T-helper 2 cell (primary cell): ENCODE measurements around the gene OR2T3.
"Not testable (repeated sequence)": the region's sequence is repeated elsewhere in the genome, so short reads cannot be mapped to it uniquely, and the experiment has no call there.

ENCODE experiments used
- DNase-seq, 5 experiments: peaks; one replicate each; pipeline versions ENCODE4 v3.0.0 to v3.0.0-alpha.2; 2012 to 2022
- total RNA-seq, 2 donors: gene quantifications; one replicate each; lab custom pipeline; 2026; lab: John Stamatoyannopoulos, UW

The OR2T3 gene
- 0 reads per million in 2 donors for total RNA-seq

GRCh38 chr1:248473051-248473450, at the start of gene OR2T3:
Gene OR2T3 (plus strand): TSS chr1:248473351. CDS start chr1:248473351, 0 bp downstream.
- not testable (repeated sequence) for DNase-seq

GRCh38 chr1:248427526-248428191, 45.5 kb upstream of the OR2T3 start:
- not testable (repeated sequence) for DNase-seq

GRCh38 chr1:248428192-248428533, 45.0 kb upstream of the OR2T3 start:
- not testable (repeated sequence) for DNase-seq

GRCh38 chr1:248431683-248432082, 41.5 kb upstream of the OR2T3 start:
- not testable (repeated sequence) for DNase-seq

DNA sequence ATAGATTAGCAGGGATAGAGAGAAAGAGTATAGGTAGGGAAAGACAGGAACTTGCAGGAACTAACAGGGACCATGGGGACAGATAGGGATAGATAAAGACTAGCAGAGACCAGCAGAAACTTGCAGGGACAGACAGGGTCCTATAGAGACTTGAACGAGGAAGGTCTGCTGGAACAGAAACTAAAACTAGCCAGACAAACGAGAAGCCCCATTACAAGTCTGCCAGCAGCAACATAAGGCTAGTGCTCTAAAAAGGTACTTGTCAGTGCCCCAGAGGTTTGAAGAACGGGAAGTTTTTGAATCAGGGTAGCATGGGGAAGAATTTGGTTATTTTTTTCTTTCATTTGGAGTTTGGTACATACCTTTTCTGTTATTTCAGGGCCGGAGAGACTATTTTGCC, 41.0 kb upstream of the OR2T3 start:
- not testable (repeated sequence) for DNase-seq

DNA sequence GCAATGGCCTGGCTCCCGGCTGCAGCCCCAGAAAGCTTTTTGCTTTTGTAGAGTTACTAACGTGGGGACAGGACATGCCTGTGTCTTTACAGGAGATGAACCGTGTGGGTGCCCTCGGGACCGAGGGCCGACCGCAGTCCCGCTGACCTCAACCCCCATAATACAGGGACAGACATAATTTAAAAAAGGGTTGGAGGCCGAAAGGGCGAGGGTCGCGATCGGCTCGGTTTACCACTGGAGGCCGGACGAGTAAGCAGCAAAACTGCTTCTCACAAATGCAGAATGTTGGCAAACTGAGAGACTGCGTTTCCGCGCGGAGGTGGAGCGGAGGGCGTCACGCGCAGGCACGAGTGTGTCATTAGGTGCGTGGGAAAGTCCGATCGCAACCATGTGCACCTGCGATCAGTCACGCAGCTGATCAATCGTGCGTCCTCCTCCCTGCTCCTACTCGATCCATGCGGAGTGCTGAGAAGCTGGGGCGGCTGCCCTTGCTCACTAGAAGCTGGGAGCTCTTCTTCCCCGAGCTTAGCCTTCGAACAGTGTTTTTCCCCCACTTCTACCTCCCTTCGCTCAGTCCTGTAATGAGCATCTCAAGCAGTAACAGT, 39.2 kb upstream of the OR2T3 start:
- DNase-seq = not testable (repeated sequence)

DNA sequence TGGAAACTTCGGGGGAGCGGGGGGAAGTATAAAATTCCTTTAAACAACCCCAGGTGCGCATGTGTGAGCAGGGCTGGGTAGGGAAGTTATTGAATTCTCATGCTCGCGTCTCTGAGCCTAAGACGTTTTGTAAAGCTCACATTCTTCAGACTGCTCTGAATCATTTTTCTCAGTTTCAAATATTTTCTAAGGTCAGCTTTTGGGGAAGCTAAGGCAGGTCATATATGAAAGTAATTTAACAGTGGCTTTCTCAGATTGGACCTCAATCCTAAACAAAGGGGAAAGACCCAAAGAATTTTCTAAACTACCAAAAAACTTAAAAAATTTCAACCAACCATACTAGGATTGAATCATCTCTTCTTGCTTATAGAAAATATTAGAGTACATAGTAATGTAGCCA, 38.2 kb upstream of the OR2T3 start:
- not testable (repeated sequence) for DNase-seq

- DNase-seq = not testable (repeated sequence)
Measured at GRCh38 chr1:248436303-248436702, 36.8 kb upstream of the OR2T3 start.

DNA sequence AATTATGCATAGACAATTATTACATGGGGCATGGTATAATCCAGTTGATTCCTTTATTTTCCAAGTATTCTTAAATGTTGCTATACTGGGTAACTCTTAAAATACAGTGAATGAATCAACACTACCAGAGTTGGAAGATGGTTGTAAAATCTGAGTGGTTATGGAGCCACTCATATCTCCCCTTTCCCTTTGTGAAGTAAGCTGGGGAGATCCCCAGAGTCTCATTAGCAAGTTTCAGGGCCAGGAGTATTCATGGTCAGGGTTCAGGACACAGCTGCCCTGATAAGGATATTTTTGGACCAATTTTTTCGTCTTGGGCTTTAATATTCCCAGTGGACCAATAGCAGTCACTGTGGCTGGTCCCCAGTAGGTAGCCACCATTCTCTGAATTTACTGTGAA, 34.5 kb upstream of the OR2T3 start:
- DNase-seq = not testable (repeated sequence)

DNA sequence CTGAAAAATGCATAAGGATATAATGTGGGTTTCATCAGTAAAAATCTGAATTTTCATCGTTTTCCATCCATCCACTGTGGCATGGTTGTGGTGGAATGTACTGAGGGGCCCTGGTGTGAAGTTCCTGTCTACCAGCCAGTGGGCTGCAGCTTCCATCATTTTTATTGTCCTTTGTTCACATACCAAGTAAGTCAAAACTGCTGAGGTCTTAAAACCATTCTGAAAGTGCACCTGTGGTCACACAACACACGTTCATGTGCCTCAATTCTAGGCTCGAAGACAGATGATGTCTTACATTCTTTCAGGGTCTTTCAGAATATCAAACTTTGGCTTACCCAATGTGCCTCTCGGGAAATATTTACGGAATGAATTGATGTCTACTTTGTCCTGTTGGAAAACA, 33.9 kb upstream of the OR2T3 start:
- not testable (repeated sequence) for DNase-seq

- DNase-seq = not testable (repeated sequence)
Measured at GRCh38 chr1:248442500-248443277, 30.5 kb upstream of the OR2T3 start.

DNA sequence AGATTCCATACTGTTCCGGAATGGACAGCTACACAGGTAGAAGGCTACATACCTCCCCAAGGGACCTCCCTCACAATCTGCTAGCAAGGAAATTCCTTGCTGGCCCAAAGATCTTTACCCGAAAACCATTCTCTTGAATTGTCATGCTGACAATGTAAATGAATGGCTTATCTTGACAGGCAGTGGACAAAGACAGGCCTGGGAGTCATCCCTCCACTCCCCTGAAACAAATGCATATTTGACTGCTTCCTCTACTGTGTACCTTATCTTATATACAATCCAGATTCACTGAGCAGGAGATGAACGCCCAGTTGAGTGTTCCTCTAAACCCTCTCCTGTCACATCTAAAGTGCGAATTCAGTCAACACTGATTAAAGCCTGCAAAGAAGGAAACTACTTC, 28.5 kb upstream of the OR2T3 start:
- DNase-seq = not testable (repeated sequence)

DNA sequence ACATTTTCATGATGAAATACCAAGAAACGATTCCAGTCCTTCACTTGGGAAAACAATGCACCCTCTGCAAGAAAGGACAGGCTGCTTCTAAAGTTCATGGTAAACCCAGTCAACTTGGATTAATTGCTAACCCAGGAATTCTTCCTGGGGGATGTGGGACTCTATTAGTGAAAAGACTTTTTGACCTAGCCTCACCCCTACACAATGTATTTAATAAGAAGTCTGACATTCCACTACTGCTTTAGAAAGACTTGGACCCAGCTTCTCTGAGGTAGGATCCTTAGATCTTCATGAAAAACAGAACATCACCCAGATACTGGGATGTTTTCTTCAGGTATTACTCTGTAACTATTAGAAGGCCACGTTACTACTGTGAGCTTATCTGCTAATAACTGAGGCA, 27.8 kb upstream of the OR2T3 start, which contains the start of gene OR2T2:
Gene OR2T2 (plus strand): TSS at position 239 of the 400 bp plus-strand sequence. CDS start 7,161 bp downstream, outside the sequence.
- not testable (repeated sequence) for DNase-seq

DNA sequence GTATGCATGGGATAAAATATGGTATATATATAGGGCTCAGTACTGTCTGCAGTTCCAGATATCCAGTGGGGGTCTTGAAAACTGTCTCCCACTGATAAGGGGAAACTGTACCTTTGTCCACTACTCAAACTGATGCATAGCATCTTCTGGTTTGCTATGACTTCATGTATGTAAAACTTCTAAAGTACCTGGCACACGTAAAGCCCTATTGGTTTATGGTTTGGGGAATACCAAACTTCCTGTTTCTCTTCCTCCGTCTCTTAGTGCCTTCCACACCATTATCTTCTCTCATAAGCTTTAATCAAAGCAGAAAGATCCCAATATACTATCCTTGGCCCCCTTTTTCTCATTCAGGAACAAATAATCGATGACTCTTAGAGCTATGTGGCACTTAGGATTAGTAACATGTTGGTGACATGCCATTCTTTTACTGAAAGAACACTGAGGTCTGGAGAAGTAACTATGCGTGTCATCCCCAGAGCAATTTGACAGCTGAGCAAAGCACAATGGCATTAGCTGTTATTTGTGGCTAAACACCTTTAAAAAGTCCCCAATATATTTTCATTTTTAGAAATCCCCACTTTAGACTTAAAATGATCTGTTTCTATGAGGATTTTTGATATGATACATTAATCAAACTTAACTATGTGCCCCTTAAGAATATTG, 24.6 kb upstream of the OR2T3 start:
- not testable (repeated sequence) for DNase-seq

DNA sequence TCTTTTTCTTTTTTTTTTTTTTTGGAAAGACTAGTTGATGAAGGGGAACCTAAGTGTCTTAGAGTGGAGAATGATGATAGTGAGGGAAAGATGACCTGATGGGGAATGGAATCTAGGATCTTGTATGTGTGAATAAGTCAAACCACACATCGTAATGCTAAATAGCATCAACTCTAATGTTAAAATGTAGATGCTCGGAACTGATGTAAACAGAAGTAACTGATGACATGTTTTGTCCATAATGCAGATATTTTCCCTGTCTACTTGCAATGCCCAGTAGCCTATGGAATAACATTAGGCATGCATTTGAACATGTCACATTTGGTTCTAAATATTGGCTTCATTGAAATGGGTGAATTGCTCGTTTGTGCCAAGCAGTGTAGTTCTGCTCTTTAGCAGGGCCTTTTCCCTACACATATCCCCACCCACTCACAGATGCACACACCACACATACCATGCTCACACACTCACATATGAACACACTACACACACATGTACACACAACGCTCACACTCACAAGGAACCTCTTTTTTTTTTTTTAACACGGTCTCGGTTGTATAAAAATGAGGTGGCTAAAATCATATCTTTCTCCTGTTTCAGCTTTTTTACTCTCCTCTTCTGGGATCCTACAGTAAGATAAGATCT, 23.2 kb upstream of the OR2T3 start:
- not testable (repeated sequence) for DNase-seq

- not testable (repeated sequence) for DNase-seq
Measured at GRCh38 chr1:248450466-248451145, 22.5 kb upstream of the OR2T3 start.

DNA sequence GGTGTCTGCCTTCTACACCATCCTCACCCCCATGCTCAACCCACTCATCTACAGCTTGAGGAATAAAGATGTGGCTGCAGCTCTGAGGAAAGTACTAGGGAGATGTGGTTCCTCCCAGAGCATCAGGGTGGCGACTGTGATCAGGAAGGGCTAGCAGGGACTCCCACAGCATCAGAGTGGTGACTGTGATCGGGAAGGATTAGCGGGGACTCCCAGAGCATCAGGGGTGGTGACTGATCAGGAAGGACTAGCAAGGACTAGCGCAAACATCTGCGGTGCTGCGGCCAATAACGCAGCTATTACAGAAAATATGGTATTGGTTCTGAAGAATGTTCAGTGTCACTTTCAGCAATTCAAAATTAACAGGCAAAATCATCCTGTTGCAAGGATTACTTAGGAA, 19.5 kb upstream of the OR2T3 start:
- not testable (repeated sequence) for DNase-seq

GRCh38 chr1:248455045-248455444, 18.1 kb upstream of the OR2T3 start:
- DNase-seq = not testable (repeated sequence)

DNA sequence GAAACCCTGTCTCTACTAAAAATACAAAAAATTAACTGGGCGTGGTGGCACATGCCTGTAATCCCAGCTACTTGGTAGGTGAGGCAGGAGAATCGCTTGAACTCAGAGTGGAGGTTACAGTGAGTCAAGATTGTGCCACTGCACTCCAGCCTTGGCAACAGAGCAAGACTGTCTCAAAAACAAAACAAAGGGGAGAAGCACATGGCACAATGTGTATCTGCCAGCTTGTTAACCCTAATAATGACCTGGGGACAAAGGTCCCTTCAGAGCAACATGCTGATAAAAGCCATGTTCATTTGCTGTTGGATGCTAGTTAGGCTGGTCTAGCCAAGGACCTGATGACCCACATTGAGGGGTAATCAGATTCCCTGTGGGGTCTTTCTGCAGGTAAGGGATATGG, 16.5 kb upstream of the OR2T3 start:
- DNase-seq = not testable (repeated sequence)

- DNase-seq = not testable (repeated sequence)
Measured at GRCh38 chr1:248459117-248459516, 14.0 kb upstream of the OR2T3 start.

- no peak for DNase-seq
Measured at GRCh38 chr1:248471154-248471553, 2.0 kb upstream of the OR2T3 start.

DNA sequence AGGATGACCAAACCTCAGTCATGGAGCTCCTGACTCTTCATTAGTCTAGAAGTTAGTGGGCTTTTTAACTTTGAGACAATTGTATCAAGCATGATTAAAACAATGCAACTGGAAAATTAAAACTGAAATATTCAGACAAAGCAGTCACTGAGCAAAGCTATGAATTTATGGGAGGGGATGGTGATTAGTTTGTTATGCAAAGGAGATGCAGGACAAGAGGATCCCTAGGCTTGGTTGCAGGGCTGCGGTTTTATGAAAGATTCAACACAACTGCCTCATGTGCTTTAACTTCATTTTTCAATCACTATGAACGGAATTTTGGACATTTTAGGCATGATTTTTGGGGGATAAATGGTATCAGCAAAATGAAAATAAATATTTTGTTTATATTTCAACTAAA, 1.0 kb upstream of the OR2T3 start:
- not testable (repeated sequence) for DNase-seq
